Activated T-cell treated with anti-CD3 and anti-CD28 coated beads, Interleukin-2, amount 50 U/mL, for 48 hours (primary cell): ENCODE results near the gene MIOS.
A peak's percentile ranks its signal among the peaks of the same experiment; 100 is the strongest.
"Not testable (repeated sequence)": the region's sequence is repeated elsewhere in the genome, so short reads cannot be mapped to it uniquely, and the experiment has no call there.

Experiments used
- DNase-seq, 2 experiments: peaks; one replicate each; pipeline ENCODE4 v3.0.0-alpha.2; 2020

Gene MIOS

GRCh38 chr7:7554649-7555575 lies 11.8 kb upstream of the MIOS start:
- no peak for DNase-seq

GRCh38 chr7:7556852-7557251 lies 9.8 kb upstream of the MIOS start:
- DNase-seq, result no peak

DNA sequence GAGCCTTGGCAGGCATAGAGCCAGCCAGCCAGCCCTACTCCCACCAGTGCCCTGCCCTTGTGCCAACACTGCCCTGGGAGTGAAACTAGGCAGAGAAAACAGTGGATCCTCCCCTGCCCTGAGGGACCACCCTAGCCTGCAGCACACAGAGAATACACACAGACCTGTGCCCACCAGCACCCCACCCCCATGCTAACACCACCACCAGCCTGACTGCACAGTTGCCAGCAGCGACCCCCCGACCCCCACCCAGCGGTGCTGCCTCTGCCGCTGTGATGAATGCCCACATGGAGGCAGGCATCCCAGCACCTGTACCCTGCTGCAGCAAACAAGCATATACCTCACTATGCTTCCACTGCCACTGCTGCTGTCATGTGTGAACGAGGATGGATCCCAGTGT lies 9.4 kb upstream of the MIOS start:
- no peak for DNase-seq

- not testable (repeated sequence) for DNase-seq
Measured at GRCh38 chr7:7561591-7561990, 5.1 kb upstream of the MIOS start.

DNA sequence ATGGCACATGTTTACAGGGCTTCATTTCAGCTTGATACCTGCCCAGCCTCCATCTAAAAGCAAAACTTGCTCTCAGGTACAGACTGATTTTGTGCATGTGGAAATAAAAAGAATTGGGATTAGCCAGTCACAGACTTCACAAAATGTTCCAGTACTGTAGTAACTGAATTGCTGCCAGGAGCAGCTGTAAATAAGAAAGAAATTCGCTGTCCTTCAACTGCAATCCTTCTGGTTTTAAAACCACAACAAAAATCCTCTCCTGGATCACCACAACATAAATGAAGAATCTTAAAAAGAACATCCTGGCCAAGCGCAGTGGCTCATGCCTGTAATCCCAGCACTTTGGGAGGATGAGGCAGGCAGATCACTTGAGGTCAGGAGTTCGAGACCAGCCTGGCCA lies 3.9 kb upstream of the MIOS start:
- DNase-seq, result no peak

- no peak for DNase-seq
Measured at GRCh38 chr7:7563269-7563668, 3.4 kb upstream of the MIOS start.

DNA sequence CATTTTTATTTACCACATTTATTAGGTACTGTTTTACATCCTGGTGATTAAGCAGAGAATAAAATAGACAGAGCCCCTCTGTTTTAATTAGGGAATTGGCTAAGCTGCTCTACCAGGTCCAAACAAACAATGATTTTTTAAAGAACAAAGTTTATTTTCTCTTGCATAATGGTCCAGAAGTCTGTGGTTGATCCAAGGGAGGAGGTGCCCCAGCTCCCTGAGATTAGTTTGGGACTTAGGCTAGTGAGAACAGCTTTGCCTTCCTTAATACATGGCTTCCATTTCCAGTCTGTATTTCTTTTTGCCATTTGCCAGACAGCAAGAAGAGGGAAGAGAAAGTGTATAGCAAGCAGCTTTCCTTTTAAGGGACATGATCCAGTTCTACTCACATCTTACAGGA lies 2.9 kb upstream of the MIOS start:
- no peak for DNase-seq

DNA sequence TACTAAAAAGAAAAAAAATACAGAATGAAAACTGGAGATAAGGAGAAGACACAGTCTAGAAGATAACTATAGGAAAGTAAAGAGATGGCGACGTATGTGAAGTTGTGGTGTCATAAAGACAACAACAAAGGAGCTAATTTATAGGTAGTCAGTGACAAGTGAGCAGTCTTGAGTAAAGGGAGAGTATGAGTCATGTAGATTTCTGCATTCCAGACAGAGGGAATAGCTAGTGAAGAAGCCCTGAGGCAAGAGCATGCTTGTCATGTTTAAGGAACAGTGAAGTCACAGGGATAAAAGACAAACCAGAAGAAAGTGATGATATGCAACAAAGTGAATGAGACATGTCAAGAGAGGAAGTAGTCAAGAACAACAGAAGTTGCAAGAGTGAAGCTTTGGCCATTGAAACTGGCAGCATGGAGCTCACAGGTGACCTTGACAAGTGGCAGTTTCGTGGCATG lies 2.3 kb upstream of the MIOS start:
- DNase-seq, result no peak

DNA sequence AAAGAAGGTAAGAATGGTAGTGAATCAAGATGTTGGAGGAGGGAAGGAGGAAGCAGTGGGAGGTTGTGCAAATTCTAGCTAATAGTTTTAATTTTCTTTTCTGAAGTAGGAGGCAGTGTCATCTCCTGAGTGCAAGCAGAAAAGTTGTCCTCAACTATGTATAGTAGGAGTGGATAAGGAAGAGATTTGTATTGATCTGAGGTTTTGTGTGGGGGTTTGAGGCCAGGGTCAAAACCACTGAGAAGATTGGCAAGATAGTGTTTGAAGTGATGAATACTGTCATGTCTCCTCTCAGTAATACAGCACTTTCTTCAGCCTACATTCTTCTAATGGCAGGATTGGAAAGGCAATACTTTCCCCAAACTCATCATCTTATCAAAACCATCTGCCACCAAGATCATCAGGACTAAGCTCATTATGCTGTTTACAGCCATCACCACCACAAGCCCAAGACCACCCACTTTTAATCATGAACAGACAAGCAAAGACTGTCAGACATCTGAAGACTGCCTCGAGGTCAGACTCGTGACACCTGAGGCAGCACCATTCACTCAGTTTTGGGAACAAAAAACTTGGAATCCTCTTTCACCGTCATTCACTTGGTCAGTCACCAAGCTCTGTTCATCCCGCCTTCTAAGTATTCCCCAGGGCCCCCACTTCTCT lies 1.5 kb upstream of the MIOS start:
- peak; percentile 55 to 56 for DNase-seq

DNA sequence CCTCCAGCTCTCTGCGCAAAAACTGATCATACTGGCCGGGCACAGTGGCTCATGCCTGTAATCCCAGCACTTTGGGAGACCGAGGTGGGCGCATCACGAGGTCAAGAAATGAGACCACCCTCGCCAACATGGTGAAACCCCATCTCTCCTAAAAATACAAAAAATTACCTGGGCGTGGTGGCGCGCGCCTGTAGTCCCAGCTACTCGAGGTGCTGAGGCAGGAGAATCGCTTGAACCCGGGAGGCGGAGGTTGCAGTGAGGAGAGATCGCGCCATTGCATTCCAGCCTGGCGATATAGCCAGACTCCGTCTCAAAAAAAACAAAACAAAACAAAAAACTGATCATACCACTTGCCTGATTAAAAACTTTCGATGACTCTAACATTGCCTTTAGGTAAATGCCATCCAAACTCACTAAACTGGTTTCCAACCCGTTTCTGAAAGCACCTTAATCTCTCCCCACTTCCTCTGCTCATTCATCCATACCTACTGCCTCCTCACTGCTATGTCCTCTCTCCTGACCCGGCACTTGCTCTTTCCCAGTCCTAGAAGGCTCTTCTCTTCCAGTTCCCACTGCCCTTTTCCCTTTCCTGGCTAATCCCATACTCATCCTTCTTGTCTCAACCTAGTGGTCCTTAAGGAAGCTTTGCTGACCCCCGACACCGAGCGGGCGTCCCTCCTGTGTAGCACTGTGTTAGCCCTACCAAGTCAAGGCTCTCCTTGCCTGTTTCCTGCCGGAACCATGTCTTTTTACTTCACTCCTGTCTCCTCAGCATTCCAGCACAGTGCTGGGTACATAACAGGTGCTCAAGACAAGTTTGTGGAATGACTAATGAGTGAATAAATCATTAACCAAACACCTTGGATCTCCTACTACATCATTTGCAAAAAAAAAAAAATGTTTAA lies 686 bp upstream of the MIOS start:
- peak in 1 of 2 experiments; percentile 37 for DNase-seq

DNA sequence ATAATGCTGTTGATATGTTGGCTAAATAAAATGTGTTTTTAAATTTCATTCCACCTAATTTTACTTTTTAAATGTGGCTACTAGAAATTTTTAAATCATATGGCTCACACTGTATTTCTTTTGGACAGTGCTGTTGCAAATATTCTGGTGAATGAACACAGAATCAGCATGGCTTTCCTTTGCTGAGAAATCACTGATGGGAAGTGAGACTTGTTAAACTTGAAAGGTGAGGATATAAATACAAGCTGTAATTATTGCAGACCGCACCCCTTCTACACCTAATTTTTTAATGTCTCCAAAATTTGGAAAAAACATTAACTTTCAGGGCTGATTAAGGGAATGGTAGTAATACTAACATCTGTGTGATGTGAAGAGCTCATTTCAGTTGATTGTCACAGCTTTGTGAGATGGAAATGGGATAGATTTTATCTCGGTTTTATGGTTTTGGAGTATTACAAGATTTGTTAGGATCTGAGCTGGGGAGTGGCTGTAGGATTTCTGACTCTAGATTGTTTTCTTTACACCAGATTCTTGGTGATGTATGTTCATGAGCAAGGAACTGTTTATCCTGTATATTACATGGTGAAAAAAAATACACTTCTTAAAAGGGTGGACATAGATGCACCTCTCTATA lies 1.3 kb downstream of the MIOS start:
- DNase-seq, result no peak

DNA sequence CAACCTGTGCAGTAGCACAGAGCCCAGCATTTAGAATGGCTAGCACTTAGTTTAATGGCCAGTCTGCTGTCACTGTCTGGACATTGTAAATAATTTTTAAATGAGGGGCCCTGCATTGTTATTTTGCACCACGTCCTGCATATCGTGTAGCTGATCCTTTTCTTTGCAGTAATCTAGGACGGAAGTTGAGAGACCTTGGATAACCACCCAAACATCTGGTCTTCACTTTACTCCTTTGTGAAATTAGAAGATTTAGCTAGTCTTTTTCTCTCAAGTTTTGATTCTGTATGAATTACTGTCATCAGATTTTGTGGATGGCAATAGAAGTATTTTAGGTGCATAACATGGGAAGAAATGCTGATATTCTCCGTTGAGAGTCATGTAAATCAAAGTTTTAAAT lies 1.9 kb downstream of the MIOS start:
- no peak for DNase-seq

DNA sequence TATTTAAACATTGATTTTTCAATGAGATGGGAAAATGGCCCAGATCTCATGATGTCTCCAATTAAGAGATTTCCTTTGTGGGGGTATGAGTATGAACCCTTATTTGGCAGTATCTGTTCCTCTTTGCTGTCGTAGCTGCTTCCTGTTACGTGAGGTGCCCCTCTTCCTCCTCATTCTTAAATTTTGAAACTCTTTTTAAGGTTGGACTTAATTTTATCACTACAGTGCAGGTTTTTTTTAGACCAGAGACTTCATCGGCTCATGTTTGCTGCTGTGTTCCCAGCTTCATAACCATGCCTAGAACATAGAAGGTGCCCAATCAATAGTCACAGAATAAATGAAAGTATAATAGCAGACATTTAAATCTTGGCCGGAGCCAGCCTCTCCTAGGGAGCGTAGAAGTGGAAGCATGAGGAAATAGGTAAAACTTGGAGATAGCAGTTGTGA lies 2.4 kb downstream of the MIOS start:
- DNase-seq, result no peak

DNA sequence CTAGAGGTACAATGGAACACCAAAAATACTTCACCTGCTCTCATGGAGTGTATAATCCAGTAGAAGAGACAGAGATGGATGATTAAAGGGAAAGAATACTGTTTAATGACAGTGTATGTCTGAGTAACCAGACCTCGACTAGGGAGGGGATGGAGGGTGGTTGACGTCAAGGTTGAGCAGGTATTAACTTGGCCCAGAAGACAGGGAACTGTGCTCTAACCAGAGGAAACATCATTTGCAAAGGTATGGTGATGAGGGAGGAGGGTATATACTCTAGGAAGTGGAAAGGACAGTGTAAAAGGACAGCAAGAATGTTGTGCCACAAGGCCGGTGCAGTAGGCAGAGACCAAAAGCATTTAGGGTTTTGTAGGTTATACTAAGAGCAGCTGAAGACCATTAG lies 2.9 kb downstream of the MIOS start:
- no peak for DNase-seq

DNA sequence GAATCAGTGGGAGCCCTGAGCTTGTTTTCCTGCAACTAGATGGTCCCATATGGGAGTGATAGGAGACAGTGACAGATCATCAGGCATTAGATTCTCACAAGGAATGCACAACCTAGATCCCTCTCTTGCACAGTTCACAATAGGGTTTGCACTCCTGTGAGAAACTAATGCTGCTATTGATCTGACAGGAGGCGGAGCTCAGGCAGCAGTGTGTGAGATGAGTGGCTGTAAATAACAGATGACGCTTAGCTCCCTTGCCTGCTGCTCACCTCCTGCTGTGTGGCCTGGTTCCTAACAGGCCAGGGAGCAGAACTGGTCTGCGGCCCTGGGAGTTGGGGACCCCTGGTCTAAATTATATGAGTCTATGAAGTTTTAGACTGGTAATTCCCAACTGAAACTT lies 3.9 kb downstream of the MIOS start:
- no peak for DNase-seq

DNA sequence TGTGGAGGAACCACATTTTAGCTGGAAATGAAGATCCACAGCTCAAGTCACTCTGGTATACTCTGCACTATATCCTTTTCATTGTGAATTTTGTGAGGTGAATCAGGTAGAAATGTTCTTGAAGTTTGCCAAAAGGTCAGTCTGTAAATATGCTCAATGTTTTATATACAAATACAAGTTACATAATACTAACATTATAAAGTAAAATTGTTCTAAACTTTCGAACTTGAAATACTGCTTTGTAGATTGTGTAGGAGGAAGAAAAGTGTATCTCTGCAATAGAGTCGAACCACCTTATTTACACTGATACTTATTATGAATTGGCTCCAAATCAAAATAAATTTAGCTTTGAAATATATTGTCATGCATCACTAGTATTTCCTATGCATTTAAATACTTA lies 7.0 kb downstream of the MIOS start:
- DNase-seq, result no peak

DNA sequence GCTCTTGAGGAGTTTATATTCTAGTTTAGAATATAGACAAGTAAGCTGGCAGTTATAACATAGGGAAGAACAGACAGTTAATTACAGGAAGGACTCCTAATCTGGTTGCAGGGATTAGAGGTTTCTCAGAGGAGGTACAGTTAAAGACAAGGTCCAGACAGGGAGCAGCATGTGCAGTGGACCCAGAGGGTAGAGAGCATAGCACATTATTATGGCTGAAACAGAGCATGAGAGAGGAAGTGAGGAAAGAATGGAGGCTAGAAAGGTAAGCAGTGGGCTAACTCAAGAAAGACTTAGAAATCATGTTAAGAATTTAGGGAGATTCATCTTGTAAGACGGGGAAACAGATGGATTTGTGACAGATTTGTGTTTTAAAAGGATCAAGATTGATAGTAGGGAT lies 9.7 kb downstream of the MIOS start:
- no peak for DNase-seq

- no peak for DNase-seq
Measured at GRCh38 chr7:7577888-7578287, 11.2 kb downstream of the MIOS start.

- no peak for DNase-seq
Measured at GRCh38 chr7:7579638-7580037, 13.0 kb downstream of the MIOS start.

DNA sequence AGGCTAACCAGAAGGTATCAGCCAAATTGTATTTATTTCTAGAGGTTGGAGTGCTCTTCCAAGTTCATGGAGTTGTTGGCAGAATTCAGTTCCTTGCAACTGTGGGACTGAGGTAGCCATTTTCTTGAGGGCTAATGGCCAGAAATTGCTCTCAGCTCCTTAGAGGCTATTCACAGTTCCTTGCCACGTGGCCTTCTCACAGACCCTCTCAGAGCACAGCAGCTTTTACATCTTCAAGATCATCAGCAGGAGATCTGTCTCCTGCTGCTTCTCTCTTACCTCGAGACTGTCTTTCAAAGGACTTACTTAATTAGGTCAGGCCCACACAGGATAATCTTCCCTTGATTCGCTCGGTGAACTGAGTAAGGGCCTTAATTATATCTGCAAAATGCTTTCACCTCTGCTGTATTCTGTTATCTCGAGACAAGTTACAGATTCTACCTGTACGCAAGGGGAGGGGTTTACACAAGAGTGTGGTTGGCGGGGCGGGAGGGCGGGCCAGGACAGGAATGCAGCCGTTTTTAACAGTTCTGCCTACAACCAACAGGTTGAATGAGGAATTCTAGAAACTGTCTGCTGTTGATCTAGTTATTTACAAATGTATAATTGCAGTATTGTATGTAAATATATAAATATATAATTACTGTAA lies 15.0 kb downstream of the MIOS start:
- DNase-seq, result no peak

DNA sequence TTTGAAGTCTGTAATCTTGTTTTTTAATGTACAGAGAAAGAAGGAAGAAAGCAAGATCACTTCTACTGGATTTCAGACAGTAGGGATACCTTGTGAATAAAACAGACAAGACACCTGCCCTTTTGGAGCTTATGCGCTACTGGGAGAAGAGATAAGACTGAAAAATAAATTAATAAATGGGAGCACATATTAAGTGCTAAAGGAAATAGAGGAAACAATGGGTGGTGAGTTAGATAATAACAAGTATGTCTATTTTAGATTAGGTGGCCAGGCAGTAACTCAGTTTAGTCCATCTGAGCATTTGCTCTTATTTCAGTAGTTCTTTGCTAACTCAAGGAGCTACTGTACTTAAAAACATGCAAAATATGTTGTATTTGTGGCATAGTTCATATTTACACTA lies 15.9 kb downstream of the MIOS start:
- DNase-seq, result no peak

DNA sequence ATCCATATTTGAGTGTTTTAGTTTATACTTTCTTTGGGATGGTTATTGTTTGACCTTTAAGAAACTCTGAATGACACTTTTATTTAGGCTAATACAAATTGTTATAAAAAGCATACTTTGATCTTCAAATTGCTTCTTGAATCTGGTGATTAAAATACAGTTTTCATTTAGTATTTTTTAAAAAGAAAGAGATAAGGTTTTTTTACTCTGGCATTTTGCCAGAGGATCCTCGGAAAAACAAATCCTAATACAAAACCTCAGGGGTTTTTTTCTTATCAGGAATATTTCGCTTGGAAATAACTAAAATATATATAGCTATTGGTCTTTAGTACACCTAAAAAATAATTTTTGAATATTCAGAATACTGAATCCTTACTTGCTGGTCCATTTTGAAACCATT lies 17.0 kb downstream of the MIOS start:
- no peak for DNase-seq
